ENCODE measurements around the gene CDC7. TPM values are rescaled to one million over a fixed set of nuclear protein-coding genes. Genes with fewer than 3 reads are reported as not detected.

CDC7 gene
- total RNA-seq, 2 experiments from 2014 or later, result 35.8 to 54.5 TPM

DNA sequence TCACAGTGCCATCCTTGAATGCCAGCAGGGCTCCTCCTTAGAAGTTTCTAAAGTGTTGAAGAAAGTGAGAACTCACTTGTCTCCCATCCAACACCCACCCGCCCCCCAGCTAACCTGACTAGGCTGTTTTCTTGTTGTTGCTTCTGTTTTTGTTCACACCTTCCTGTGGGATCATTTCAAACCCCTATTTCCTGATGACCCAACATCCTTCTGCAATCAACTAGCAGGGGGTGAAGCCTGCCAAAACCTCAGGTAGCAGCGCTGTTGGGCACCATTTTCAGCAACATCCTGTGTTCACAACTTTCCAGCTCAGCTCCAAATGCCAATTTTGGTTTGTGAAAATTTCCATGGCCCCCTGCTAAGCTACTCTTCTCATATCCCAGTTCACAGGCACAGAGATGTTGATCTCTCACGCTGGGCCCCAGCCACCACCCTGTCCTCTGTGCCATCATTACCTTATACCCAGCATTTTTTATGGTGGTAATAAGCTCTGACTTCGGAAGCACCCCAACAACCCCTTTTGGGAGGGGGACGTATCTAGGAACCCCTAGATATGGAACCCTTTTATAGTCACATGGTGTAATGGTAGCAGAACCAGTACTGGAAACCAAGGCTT is 41.4 kb downstream of the CDC7 start:
- ChIA-PET CTCF (ENCODE audit: unreplicated experiment) (no interaction called here), POLR2A (interaction anchor here (0.5 to 0.6 kb wide), 2 partner anchors 374 to 1756 kb away, joined by 3 to 7 read pairs; no protein-coding TSS in a partner anchor)
- DNase-seq (ENCODE audit: low spot score), result no peak
- H3K27ac ChIP-seq (ENCODE audit: low read depth, low read length, poor library complexity, severe bottlenecking), result no peak overlapping the region
- intact Hi-C loops (cut with micrococcal nuclease; ENCODE audit: unreplicated experiment), result no loop called here
- H2AFZ ChIP-seq (ENCODE audit: low read length), result no peak overlapping the region
- BruUV-seq (replicated peaks), result no TSS peak
- H3K79me2 ChIP-seq (ENCODE audit: insufficient read depth, low read depth, low read length), result no peaks in the 10 kb centered on the region
- H3K4me2 ChIP-seq (ENCODE audit: low read length), result no peak overlapping the region
- no peaks in the 10 kb centered on the region for H3K9me2 ChIP-seq (ENCODE audit: insufficient read depth, low read length)
- H3K4me3 ChIP-seq (ENCODE audit: low read depth, low read length, poor library complexity, severe bottlenecking), result no peak overlapping the region
- no peaks in the 10 kb centered on the region for H4K20me1 ChIP-seq (ENCODE audit: insufficient read depth, low read length)
- H3K9me3 ChIP-seq (ENCODE audit: low read length), result no peaks in the 10 kb centered on the region
- TF ChIP-seq, protein P1, sequence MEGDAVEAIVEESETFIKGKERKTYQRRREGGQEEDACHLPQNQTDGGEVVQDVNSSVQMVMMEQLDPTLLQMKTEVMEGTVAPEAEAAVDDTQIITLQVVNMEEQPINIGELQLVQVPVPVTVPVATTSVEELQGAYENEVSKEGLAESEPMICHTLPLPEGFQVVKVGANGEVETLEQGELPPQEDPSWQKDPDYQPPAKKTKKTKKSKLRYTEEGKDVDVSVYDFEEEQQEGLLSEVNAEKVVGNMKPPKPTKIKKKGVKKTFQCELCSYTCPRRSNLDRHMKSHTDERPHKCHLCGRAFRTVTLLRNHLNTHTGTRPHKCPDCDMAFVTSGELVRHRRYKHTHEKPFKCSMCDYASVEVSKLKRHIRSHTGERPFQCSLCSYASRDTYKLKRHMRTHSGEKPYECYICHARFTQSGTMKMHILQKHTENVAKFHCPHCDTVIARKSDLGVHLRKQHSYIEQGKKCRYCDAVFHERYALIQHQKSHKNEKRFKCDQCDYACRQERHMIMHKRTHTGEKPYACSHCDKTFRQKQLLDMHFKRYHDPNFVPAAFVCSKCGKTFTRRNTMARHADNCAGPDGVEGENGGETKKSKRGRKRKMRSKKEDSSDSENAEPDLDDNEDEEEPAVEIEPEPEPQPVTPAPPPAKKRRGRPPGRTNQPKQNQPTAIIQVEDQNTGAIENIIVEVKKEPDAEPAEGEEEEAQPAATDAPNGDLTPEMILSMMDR (conservative IDR thresholded peaks at IDR 0.05; ENCODE audit: low read length), result no peak
- H3K36me3 ChIP-seq (ENCODE audit: insufficient read depth, low read length), result no peaks in the 10 kb centered on the region
- H3K4me1 ChIP-seq (ENCODE audit: insufficient read depth, low read length, poor library complexity, severe bottlenecking), result no peaks in the 10 kb centered on the region

DNA sequence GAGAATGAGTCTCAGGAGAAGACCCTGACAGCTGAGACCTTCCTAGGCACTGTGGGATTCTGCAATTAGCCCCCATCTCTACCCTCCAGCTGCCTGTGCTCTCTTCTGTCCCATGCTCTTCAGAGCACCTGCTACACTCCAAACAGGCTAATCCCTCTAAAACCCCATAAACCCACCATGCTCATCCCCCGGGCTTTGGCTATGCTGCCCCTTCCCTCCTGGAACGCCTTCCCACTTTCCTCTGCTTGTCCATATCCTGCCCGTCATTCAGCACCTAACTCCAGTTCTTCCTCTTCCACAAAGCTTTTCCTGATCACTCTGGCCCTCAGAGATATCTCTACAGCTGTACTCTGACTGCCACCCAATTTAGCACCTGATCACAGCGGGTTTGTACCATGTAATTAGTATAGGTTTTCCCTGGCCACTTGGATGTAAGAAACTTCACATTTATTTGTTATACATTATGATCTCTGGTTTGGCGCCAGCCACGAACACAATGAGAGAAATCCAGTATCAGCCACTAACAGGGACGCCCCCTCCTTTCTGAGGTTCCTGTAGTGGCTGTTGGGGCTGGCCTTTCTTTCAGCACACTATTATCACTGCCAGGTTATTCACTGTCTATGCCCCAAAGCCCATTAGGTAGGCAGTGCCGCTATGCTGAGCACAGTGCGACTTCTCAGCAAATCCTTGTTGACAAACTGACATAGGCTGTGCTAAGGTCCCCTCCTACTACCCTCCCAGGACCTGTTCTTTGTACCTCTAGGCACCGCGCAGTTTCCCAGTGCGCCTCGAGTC is 45.1 kb downstream of the CDC7 start:
- H3K9me3 ChIP-seq (ENCODE audit: low read length), result no peaks in the 10 kb centered on the region
- no peak for DNase-seq (ENCODE audit: low spot score)
- H2AFZ ChIP-seq (ENCODE audit: low read length), result no peak overlapping the region
- H3K79me2 ChIP-seq (ENCODE audit: insufficient read depth, low read depth, low read length), result no peaks in the 10 kb centered on the region
- H3K36me3 ChIP-seq (ENCODE audit: insufficient read depth, low read length), result no peaks in the 10 kb centered on the region; the same call in 1 of the 2 replicates
- no peak for TF ChIP-seq EZH2phosphoT487 (IDR thresholded peaks at IDR 0.05; ENCODE audit: borderline replicate concordance, low read depth, low read length)
- TF ChIP-seq, protein P1 (conservative IDR thresholded peaks at IDR 0.05; ENCODE audit: low read length), result no peak
- intact Hi-C loops (cut with micrococcal nuclease; ENCODE audit: unreplicated experiment), result no loop called here
- no peaks in the 10 kb centered on the region for H3K9me2 ChIP-seq (ENCODE audit: insufficient read depth, low read length)
- H3K27ac ChIP-seq (ENCODE audit: low read depth, low read length, poor library complexity, severe bottlenecking), result no peak overlapping the region
- H3K4me2 ChIP-seq (ENCODE audit: low read length), result no peak overlapping the region
- H4K20me1 ChIP-seq (ENCODE audit: insufficient read depth, low read length), result no peaks in the 10 kb centered on the region
- no TSS peak for BruUV-seq (replicated peaks)
- peaks cover 17% of the 10 kb centered on the region for H3K4me1 ChIP-seq (ENCODE audit: insufficient read depth, low read length, poor library complexity, severe bottlenecking)
- H3K4me3 ChIP-seq (ENCODE audit: low read depth, low read length, poor library complexity, severe bottlenecking), result no peak overlapping the region
- POLR2A ChIA-PET, result interaction anchor here (0.5 to 0.6 kb wide), 2 partner anchors 8 to 1852 kb away, joined by 3 to 6 read pairs; no protein-coding TSS in a partner anchor
- CTCF ChIA-PET (ENCODE audit: unreplicated experiment), result no interaction called here

DNA sequence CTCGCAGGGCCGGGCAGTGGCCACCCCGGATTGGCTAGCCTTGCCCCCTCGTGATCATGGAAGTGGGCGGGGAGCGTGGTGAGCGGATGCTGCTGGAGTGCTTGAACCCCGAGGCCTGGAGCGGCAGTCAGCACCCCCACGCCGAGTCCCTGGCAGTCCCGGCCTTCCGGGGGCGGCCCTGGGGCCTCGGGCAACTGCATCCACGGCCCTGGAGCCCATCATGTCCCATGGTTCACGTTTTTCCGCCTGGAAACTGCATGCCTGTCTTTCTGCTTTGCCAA is 45.6 kb downstream of the CDC7 start:
- BruUV-seq (replicated peaks), result no TSS peak
- H3K4me3 ChIP-seq (ENCODE audit: low read depth, low read length, poor library complexity, severe bottlenecking), result no peak overlapping the region
- no peaks in the 10 kb centered on the region for H4K20me1 ChIP-seq (ENCODE audit: insufficient read depth, low read length)
- TF ChIP-seq, protein P1 (conservative IDR thresholded peaks at IDR 0.05; ENCODE audit: low read length), result no peak
- no peak for TF ChIP-seq EZH2phosphoT487 (IDR thresholded peaks at IDR 0.05; ENCODE audit: borderline replicate concordance, low read depth, low read length)
- no peak overlapping the region for H3K27ac ChIP-seq (ENCODE audit: low read depth, low read length, poor library complexity, severe bottlenecking)
- no peaks in the 10 kb centered on the region; the same call in 1 of the 2 replicates for H3K36me3 ChIP-seq (ENCODE audit: insufficient read depth, low read length)
- no peak overlapping the region for H2AFZ ChIP-seq (ENCODE audit: low read length)
- DNase-seq (ENCODE audit: low spot score), result no peak
- H3K4me2 ChIP-seq (ENCODE audit: low read length), result no peak overlapping the region
- no peaks in the 10 kb centered on the region for H3K9me3 ChIP-seq (ENCODE audit: low read length)
- intact Hi-C loops (cut with micrococcal nuclease; ENCODE audit: unreplicated experiment), result no loop called here
- no peaks in the 10 kb centered on the region for H3K79me2 ChIP-seq (ENCODE audit: insufficient read depth, low read depth, low read length)
- H3K4me1 ChIP-seq (ENCODE audit: insufficient read depth, low read length, poor library complexity, severe bottlenecking), result peaks cover 17% of the 10 kb centered on the region
- CTCF ChIA-PET (ENCODE audit: unreplicated experiment), result no interaction called here
- POLR2A ChIA-PET, result interaction anchor here (0.6 kb wide), 1 partner anchor 1852 kb away, joined by 6 read pairs; no protein-coding TSS in a partner anchor
- H3K9me2 ChIP-seq (ENCODE audit: insufficient read depth, low read length), result no peaks in the 10 kb centered on the region

All from OCI-LY7 (cell line).